ENCODE data around the gene NFIA. TPM values are rescaled to one million over a fixed set of nuclear protein-coding genes. Genes with fewer than 3 reads are reported as not detected.

Gene NFIA
- polyA plus RNA-seq (14.7 to 15.8 TPM (median 15.0 TPM) in 3 replicates), polyA minus RNA-seq (43.3 to 66.0 TPM (median 52.8 TPM) in 3 replicates)
- 11.6 TPM for polyA plus RNA-seq (2011; ENCODE audit: low read depth)
- polyA plus RNA-seq (2011; cell fraction: cytosol; rRNA removed), result 10.3 and 14.9 TPM in 2 replicates
- polyA plus RNA-seq (2011; cell fraction: nucleus; rRNA removed), result 15.1 and 17.0 TPM in 2 replicates
- polyA plus RNA-seq (2012; ENCODE audit: low replicate concordance), result 9.8 and 10.0 TPM in 2 replicates
- 26.3 TPM for polyA minus RNA-seq (2011; cell fraction: cytosol; rRNA and poly(A)+ RNA removed)
- 33.3 and 66.9 TPM in 2 replicates for polyA minus RNA-seq (2011; cell fraction: nucleus; rRNA and poly(A)+ RNA removed)

- peak within 1 kb of the TSS; percentile 92 for H3K9ac ChIP-seq (ENCODE audit: control insufficient read depth, extremely low read depth, insufficient read depth, low read length)
- DNase-seq (ENCODE audit: low read depth, low spot score), result no peak
- H3K27ac ChIP-seq (ENCODE audit: control insufficient read depth, insufficient read depth, low read length), result peak within 1 kb of the TSS; percentile 86
- no peak for FAIRE-seq
- no peaks in the 10 kb centered on the region for H3K9me3 ChIP-seq (ENCODE audit: control insufficient read depth, low read depth, low read length)
- peak within 1 kb of the TSS; percentile 61 for H2AFZ ChIP-seq (ENCODE audit: control insufficient read depth, low read length)
- H3K4me3 ChIP-seq (ENCODE audit: control insufficient read depth in 2 of 3, extremely low read depth in 1 of 3, insufficient read depth in 2 of 3, low read depth in 1 of 3, low read length in 3 of 3), result peak within 1 kb of the TSS; percentile 79 to 91 (median 84)
- peaks cover 46% of the 10 kb centered on the region for H3K4me1 ChIP-seq (ENCODE audit: control insufficient read depth, extremely low read depth, insufficient read depth, low read length)
- no peaks in the 10 kb centered on the region for H4K20me1 ChIP-seq (ENCODE audit: control insufficient read depth, extremely low read depth, insufficient read depth, low read length)
- no peaks in the 10 kb centered on the region for H3K9me1 ChIP-seq (ENCODE audit: control insufficient read depth, extremely low read depth, insufficient read depth, low read length)
- TF ChIP-seq, protein P1, sequence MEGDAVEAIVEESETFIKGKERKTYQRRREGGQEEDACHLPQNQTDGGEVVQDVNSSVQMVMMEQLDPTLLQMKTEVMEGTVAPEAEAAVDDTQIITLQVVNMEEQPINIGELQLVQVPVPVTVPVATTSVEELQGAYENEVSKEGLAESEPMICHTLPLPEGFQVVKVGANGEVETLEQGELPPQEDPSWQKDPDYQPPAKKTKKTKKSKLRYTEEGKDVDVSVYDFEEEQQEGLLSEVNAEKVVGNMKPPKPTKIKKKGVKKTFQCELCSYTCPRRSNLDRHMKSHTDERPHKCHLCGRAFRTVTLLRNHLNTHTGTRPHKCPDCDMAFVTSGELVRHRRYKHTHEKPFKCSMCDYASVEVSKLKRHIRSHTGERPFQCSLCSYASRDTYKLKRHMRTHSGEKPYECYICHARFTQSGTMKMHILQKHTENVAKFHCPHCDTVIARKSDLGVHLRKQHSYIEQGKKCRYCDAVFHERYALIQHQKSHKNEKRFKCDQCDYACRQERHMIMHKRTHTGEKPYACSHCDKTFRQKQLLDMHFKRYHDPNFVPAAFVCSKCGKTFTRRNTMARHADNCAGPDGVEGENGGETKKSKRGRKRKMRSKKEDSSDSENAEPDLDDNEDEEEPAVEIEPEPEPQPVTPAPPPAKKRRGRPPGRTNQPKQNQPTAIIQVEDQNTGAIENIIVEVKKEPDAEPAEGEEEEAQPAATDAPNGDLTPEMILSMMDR (optimal IDR thresholded peaks at IDR 0.05 in 1 of 3, IDR thresholded peaks at IDR 0.05 in 1 of 3, conservative IDR thresholded peaks at IDR 0.05 in 1 of 3; ENCODE audit: extremely low read depth in 1 of 3, insufficient read depth in 2 of 3, low read length in 3 of 3), result no peak
- TF ChIP-seq EZH2 (IDR thresholded peaks at IDR 0.05; ENCODE audit: low read length), result no peak
- H3K36me3 ChIP-seq (ENCODE audit: control insufficient read depth in 2 of 2, extremely low read depth in 1 of 2, insufficient read depth in 2 of 2, low read length in 2 of 2), result no peaks in the 10 kb centered on the region
- H3K27me3 ChIP-seq (ENCODE audit: control insufficient read depth, extremely low read depth, insufficient read depth, low read length), result no peaks in the 10 kb centered on the region
- peak within 1 kb of the TSS; percentile 96 for H3K4me2 ChIP-seq (ENCODE audit: control insufficient read depth, extremely low read depth, insufficient read depth, low read depth, low read length)
- peaks cover 43% of the 10 kb centered on the region for H3K79me2 ChIP-seq (ENCODE audit: control insufficient read depth, insufficient read depth, low read length)
- dilution Hi-C loops (cut with MboI; ENCODE audit: extremely low pct_ligation_motif_present, low sequenced_read_pairs), result no loop called here
Observed at GRCh38 chr1:61082311-61083012, at the start of gene NFIA. Gene NFIA, plus strand, starts transcription at chr1:61082561.

DNA sequence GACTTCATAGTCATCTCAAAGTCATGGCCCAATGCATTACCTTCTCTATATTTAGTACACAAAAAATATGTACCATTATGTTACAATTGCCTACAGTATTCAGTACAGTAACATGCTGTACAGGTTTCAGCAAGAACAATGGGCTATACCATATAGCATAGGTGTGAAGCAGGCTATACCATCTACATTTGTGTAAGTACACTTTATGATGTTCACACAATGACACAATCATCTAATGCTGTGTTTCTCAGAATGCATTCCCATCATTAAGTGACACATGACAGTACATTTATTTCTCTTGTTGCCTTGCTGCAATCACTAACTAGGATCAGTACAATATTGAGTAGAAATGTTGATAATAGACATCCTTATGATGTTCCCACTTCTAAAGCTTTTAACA lies 46.5 kb upstream of the NFIA start:
- Histone ChIP-seq H3K9ac (ENCODE audit: control insufficient read depth, extremely low read depth, insufficient read depth, low read length) (no peak overlapping the region), H3K79me2 (ENCODE audit: control insufficient read depth, insufficient read depth, low read length) (no peaks in the 10 kb centered on the region), H2AFZ (ENCODE audit: control insufficient read depth, low read length) (no peak overlapping the region), H3K9me1 (ENCODE audit: control insufficient read depth, extremely low read depth, insufficient read depth, low read length) (no peaks in the 10 kb centered on the region), H3K4me2 (ENCODE audit: control insufficient read depth, extremely low read depth, insufficient read depth, low read depth, low read length) (no peak overlapping the region), H3K9me3 (ENCODE audit: control insufficient read depth, low read depth, low read length) (no peaks in the 10 kb centered on the region), H3K4me3 (ENCODE audit: control insufficient read depth in 2 of 3, extremely low read depth in 1 of 3, insufficient read depth in 2 of 3, low read depth in 1 of 3, low read length in 3 of 3) (no peak overlapping the region), H3K36me3 (ENCODE audit: control insufficient read depth in 2 of 2, extremely low read depth in 1 of 2, insufficient read depth in 2 of 2, low read length in 2 of 2) (no peaks in the 10 kb centered on the region), H3K27me3 (ENCODE audit: control insufficient read depth, extremely low read depth, insufficient read depth, low read length) (no peaks in the 10 kb centered on the region), H4K20me1 (ENCODE audit: control insufficient read depth, extremely low read depth, insufficient read depth, low read length) (no peaks in the 10 kb centered on the region), H3K27ac (ENCODE audit: control insufficient read depth, insufficient read depth, low read length) (no peak overlapping the region), H3K4me1 (ENCODE audit: control insufficient read depth, extremely low read depth, insufficient read depth, low read length) (no peaks in the 10 kb centered on the region)
- TF ChIP-seq, protein P1 (optimal IDR thresholded peaks at IDR 0.05 in 1 of 3, IDR thresholded peaks at IDR 0.05 in 1 of 3, conservative IDR thresholded peaks at IDR 0.05 in 1 of 3; ENCODE audit: extremely low read depth in 1 of 3, insufficient read depth in 2 of 3, low read length in 3 of 3), result no peak
- no peak for TF ChIP-seq EZH2 (IDR thresholded peaks at IDR 0.05; ENCODE audit: low read length)
- peak; percentile 48 for FAIRE-seq
- DNase-seq (ENCODE audit: low read depth, low spot score), result no peak
- dilution Hi-C loops (cut with MboI; ENCODE audit: extremely low pct_ligation_motif_present, low sequenced_read_pairs), result no loop called here
